GM18520 (cell line): ENCODE results near the gene MRFAP1.
A peak's percentile ranks its signal among the peaks of the same experiment; 100 is the strongest.
"Not testable (repeated sequence)": the region's sequence is repeated elsewhere in the genome, so short reads cannot be mapped to it uniquely, and the experiment has no call there.

Experiments used
- ATAC-seq: cut with Tn5 transposase; IDR thresholded peaks from one replicate; pipeline ENCODE4 v1.9.1; 2021; ENCODE audit not compliant: unreplicated experiment

MRFAP1 gene

GRCh38 chr4:6663596-6664393 lies 23.3 kb downstream of the MRFAP1 start:
- ATAC-seq, result no peak

- no peak for ATAC-seq
Measured at GRCh38 chr4:6665320-6665654, 24.8 kb downstream of the MRFAP1 start.

GRCh38 chr4:6668391-6668790 lies 27.9 kb downstream of the MRFAP1 start:
- ATAC-seq, result no peak

GRCh38 chr4:6671648-6672047 lies 31.2 kb downstream of the MRFAP1 start:
- no peak for ATAC-seq

- no peak for ATAC-seq
Measured at GRCh38 chr4:6672131-6672530, 31.6 kb downstream of the MRFAP1 start.

GRCh38 chr4:6672541-6673190 lies 32.2 kb downstream of the MRFAP1 start:
- ATAC-seq, result not testable (repeated sequence)

- ATAC-seq, result not testable (repeated sequence)
Measured at GRCh38 chr4:6673191-6673659, 32.7 kb downstream of the MRFAP1 start.

GRCh38 chr4:6673660-6674499 lies 33.4 kb downstream of the MRFAP1 start:
- ATAC-seq, result peak; percentile 69

- peak; percentile 32 for ATAC-seq
Measured at GRCh38 chr4:6674500-6675149, 34.1 kb downstream of the MRFAP1 start.

- ATAC-seq, result no peak
Measured at GRCh38 chr4:6676722-6677558, 36.5 kb downstream of the MRFAP1 start.

GRCh38 chr4:6680372-6681034 lies 40.0 kb downstream of the MRFAP1 start:
- no peak for ATAC-seq

GRCh38 chr4:6681191-6681590 lies 40.7 kb downstream of the MRFAP1 start:
- ATAC-seq, result no peak

GRCh38 chr4:6682862-6683590 lies 42.5 kb downstream of the MRFAP1 start:
- no peak for ATAC-seq

- no peak for ATAC-seq
Measured at GRCh38 chr4:6684656-6685055, 44.2 kb downstream of the MRFAP1 start.

GRCh38 chr4:6686104-6686787 lies 45.8 kb downstream of the MRFAP1 start:
- ATAC-seq, result no peak

- no peak for ATAC-seq
Measured at GRCh38 chr4:6687947-6688878, 47.7 kb downstream of the MRFAP1 start.

GRCh38 chr4:6688879-6689505 lies 48.5 kb downstream of the MRFAP1 start:
- ATAC-seq, result peak; percentile 63
